Loucy (cell line): ENCODE measurements around the gene DOCK6.

Source experiments
- H2AFZ ChIP-seq: fragments of 200-600 bp; sonication (generic); 2 replicates; pipeline ENCODE4 v1.6.0; 2016; ENCODE audit warnings: antibody characterized with exemption, mild to moderate bottlenecking, low read length, moderate library complexity
- H3F3A ChIP-seq: fragments of 200-600 bp; 2 replicates; pipeline ENCODE4 v1.6.0; 2016; ENCODE audit warnings: antibody characterized with exemption, low read depth, mild to moderate bottlenecking
- H3K27me3 ChIP-seq: fragments of 200-600 bp; sonication (generic); 2 replicates; pipeline ENCODE4 v1.6.1; 2014; ENCODE audit warnings: low read length, mild to moderate bottlenecking; ENCODE audit not compliant: insufficient read depth, poor library complexity, severe bottlenecking
- H3K36me3 ChIP-seq: fragments of 200-600 bp; sonication (generic); 2 replicates; pipeline ENCODE4 v1.6.1; 2016; ENCODE audit warnings: low read length; ENCODE audit not compliant: insufficient read depth
- H3K4me1 ChIP-seq: fragments of 200-600 bp; sonication (generic); 2 replicates; pipeline ENCODE4 v1.5.1; 2014; ENCODE audit warnings: low read length, mild to moderate bottlenecking; ENCODE audit not compliant: insufficient read depth, poor library complexity, severe bottlenecking
- H3K4me2 ChIP-seq: fragments of 200-600 bp; sonication (generic); 2 replicates; pipeline ENCODE4 v1.6.0; 2014; ENCODE audit warnings: antibody characterized with exemption, low read length, low read depth, mild to moderate bottlenecking; ENCODE audit not compliant: poor library complexity, severe bottlenecking
- H3K4me3 ChIP-seq: fragments of 200-600 bp; sonication (generic); 2 replicates; pipeline ENCODE4 v1.5.1; 2014; ENCODE audit warnings: low read length, mild to moderate bottlenecking, mixed read lengths; ENCODE audit not compliant: poor library complexity, severe bottlenecking
- H3K79me2 ChIP-seq: fragments of 200-600 bp; sonication (generic); 2 replicates; pipeline ENCODE4 v1.6.1; 2014; ENCODE audit warnings: low read length; ENCODE audit not compliant: insufficient read depth
- H3K9ac ChIP-seq: fragments of 200-600 bp; sonication (generic); 2 replicates; pipeline ENCODE4 v1.6.0; 2014; ENCODE audit warnings: mild to moderate bottlenecking, low read depth, low read length, moderate library complexity; ENCODE audit not compliant: poor library complexity, severe bottlenecking
- H3K9me2 ChIP-seq: fragments of 200-600 bp; sonication (generic); replicated peaks from 2 replicates; pipeline ENCODE4 v1.6.1; 2016; ENCODE audit warnings: low read depth, low read length, mixed read lengths
- H3K9me3 ChIP-seq: fragments of 200-600 bp; sonication (generic); 2 replicates; pipeline ENCODE4 v1.6.1; 2014; ENCODE audit warnings: mild to moderate bottlenecking, antibody characterized with exemption, low read length, low read depth; ENCODE audit not compliant: insufficient read depth
- H4K20me1 ChIP-seq: fragments of 200-600 bp; sonication (generic); 2 replicates; pipeline ENCODE4 v1.6.0; 2014; ENCODE audit warnings: antibody characterized with exemption, low read length, mild to moderate bottlenecking; ENCODE audit not compliant: insufficient read depth, poor library complexity, severe bottlenecking
- CTCF ChIP-seq: fragments of 200-600 bp; sonication (generic); conservative IDR thresholded peaks from 2 replicates; pipeline ENCODE4 v1.5.1; 2014; ENCODE audit warnings: mild to moderate bottlenecking, antibody characterized with exemption, low read length
- EZH2phosphoT487 ChIP-seq: fragments of 200-600 bp; IDR thresholded peaks from 2 replicates; pipeline ENCODE4 v1.6.1; 2018; ENCODE audit warnings: antibody characterized with exemption, mild to moderate bottlenecking, moderate library complexity, borderline replicate concordance

Gene DOCK6

GRCh38 chr19:11204943-11205349, 57.4 kb downstream of the DOCK6 start:
- Histone ChIP-seq H3K9ac (no peak overlapping the region), H2AFZ (no peak overlapping the region), H3K4me3 (no peak overlapping the region), H3K79me2 (no peaks in the 10 kb centered on the region), H4K20me1 (no peaks in the 10 kb centered on the region), H3K9me2 (no peaks in the 10 kb centered on the region), H3K4me2 (no peak overlapping the region), H3F3A (no peaks in the 10 kb centered on the region), H3K4me1 (no peaks in the 10 kb centered on the region), H3K9me3 (no peaks in the 10 kb centered on the region), H3K27me3 (no peaks in the 10 kb centered on the region), H3K36me3 (no peaks in the 10 kb centered on the region)
- TF ChIP-seq CTCF (no peak), EZH2phosphoT487 (no peak)

GRCh38 chr19:11204076-11204602, 58.2 kb downstream of the DOCK6 start:
- H3K79me2 ChIP-seq: no peaks in the 10 kb centered on the region
- H3K9me2 ChIP-seq: no peaks in the 10 kb centered on the region
- H3K4me3 ChIP-seq: no peak overlapping the region
- no peaks in the 10 kb centered on the region for H3F3A ChIP-seq
- no peak overlapping the region for H3K9ac ChIP-seq
- TF ChIP-seq EZH2phosphoT487: no peak
- no peak overlapping the region for H3K4me2 ChIP-seq
- no peak overlapping the region for H2AFZ ChIP-seq
- no peaks in the 10 kb centered on the region for H3K27me3 ChIP-seq
- H3K9me3 ChIP-seq: no peaks in the 10 kb centered on the region
- H4K20me1 ChIP-seq: no peaks in the 10 kb centered on the region
- H3K4me1 ChIP-seq: no peaks in the 10 kb centered on the region
- H3K36me3 ChIP-seq: no peaks in the 10 kb centered on the region

GRCh38 chr19:11203194-11204075, 58.9 kb downstream of the DOCK6 start:
- no peaks in the 10 kb centered on the region for H3K27me3 ChIP-seq
- no peaks in the 10 kb centered on the region for H3K36me3 ChIP-seq
- TF ChIP-seq EZH2phosphoT487: no peak
- peak; percentile 79 for TF ChIP-seq CTCF
- H4K20me1 ChIP-seq: no peaks in the 10 kb centered on the region
- H2AFZ ChIP-seq: no peak overlapping the region
- H3K79me2 ChIP-seq: no peaks in the 10 kb centered on the region
- H3F3A ChIP-seq: no peaks in the 10 kb centered on the region
- H3K9me2 ChIP-seq: no peaks in the 10 kb centered on the region
- no peaks in the 10 kb centered on the region for H3K9me3 ChIP-seq
- no peak overlapping the region for H3K4me3 ChIP-seq
- no peak overlapping the region for H3K9ac ChIP-seq
- no peak overlapping the region for H3K4me2 ChIP-seq
- no peaks in the 10 kb centered on the region for H3K4me1 ChIP-seq
